Mucosa of rectum (tissue), 2 donors: ENCODE results near the gene LOXL3.

Experiments
- H3K27ac ChIP-seq, 2 donors: one replicate each; pipeline ENCODE4 v1.7.0; 2013; ENCODE audit warnings: inconsistent platforms in 2 of 2, low read depth in 2 of 2, low read length in 2 of 2
- H3K27me3 ChIP-seq, 2 donors: one replicate each; pipeline ENCODE4 v1.7.0; 2013; ENCODE audit warnings: low read length in 2 of 2; ENCODE audit not compliant: control insufficient read depth in 2 of 2, insufficient read depth in 2 of 2
- H3K36me3 ChIP-seq, 2 donors: one replicate each; pipeline ENCODE4 v1.7.0; 2013; ENCODE audit warnings: low read length in 2 of 2; ENCODE audit not compliant: control insufficient read depth in 2 of 2, insufficient read depth in 2 of 2
- H3K4me1 ChIP-seq, 2 donors: one replicate each; pipeline ENCODE4 v1.7.0; 2013; ENCODE audit warnings: low read length in 2 of 2, mild to moderate bottlenecking in 1 of 2; ENCODE audit not compliant: control insufficient read depth in 2 of 2, insufficient read depth in 2 of 2
- H3K4me3 ChIP-seq, 2 donors: one replicate each; pipeline ENCODE4 v1.7.0; 2013; ENCODE audit warnings: low read length in 2 of 2
- H3K9ac ChIP-seq, 2 donors: one replicate each; pipeline ENCODE4 v1.7.0; 2013; ENCODE audit warnings: low read length in 2 of 2, low read depth in 1 of 2, mild to moderate bottlenecking in 1 of 2
- H3K9me3 ChIP-seq, 2 donors: one replicate each; pipeline ENCODE4 v1.7.0; 2013; ENCODE audit warnings: low read length in 2 of 2; ENCODE audit not compliant: control insufficient read depth in 2 of 2
- donor health status: healthy.
- donor health status: Normal muscosa, but diverticular disease.

Gene LOXL3

GRCh38 chr2:74553892-74554819 lies at the start of gene LOXL3, which contains the start of gene DOK1:
Gene LOXL3 (minus strand): TSS chr2:74553942. CDS start chr2:74552634, 1,308 bp downstream.
Gene DOK1 (plus strand): TSS chr2:74554720. CDS start chr2:74554755, 35 bp downstream.
- peaks cover 18 to 20% of the 10 kb centered on the region in 2 donors for H3K4me1 ChIP-seq
- H3K36me3 ChIP-seq: peaks cover 0 to 8% of the 10 kb centered on the region in 2 donors
- no peaks in the 10 kb centered on the region for H3K27me3 ChIP-seq
- H3K27ac ChIP-seq: peak within 1 kb of the TSS; percentile 81 to 85
- peak within 1 kb of the TSS; percentile 99 for H3K4me3 ChIP-seq
- peak within 1 kb of the TSS; percentile 86 to 91 for H3K9ac ChIP-seq
- H3K9me3 ChIP-seq: no peaks in the 10 kb centered on the region

- no peak overlapping the region for H3K4me3 ChIP-seq
- no peak overlapping the region for H3K27ac ChIP-seq
- no peak overlapping the region for H3K9ac ChIP-seq
- H3K9me3 ChIP-seq: peaks cover 0 to 2% of the 10 kb centered on the region in 2 donors
- peaks cover 0 to 8% of the 10 kb centered on the region in 2 donors for H3K27me3 ChIP-seq
- no peaks in the 10 kb centered on the region for H3K4me1 ChIP-seq
- no peaks in the 10 kb centered on the region for H3K36me3 ChIP-seq
Observed at GRCh38 chr2:74602586-74603281, 49.0 kb upstream of the LOXL3 start.

- peaks cover 0 to 2% of the 10 kb centered on the region in 2 donors for H3K9me3 ChIP-seq
- peaks cover 0 to 8% of the 10 kb centered on the region in 2 donors for H3K27me3 ChIP-seq
- H3K9ac ChIP-seq: no peak overlapping the region
- H3K4me3 ChIP-seq: no peak overlapping the region
- no peaks in the 10 kb centered on the region for H3K4me1 ChIP-seq
- H3K27ac ChIP-seq: no peak overlapping the region
- H3K36me3 ChIP-seq: no peaks in the 10 kb centered on the region
Observed at GRCh38 chr2:74599676-74600075, 45.9 kb upstream of the LOXL3 start.

GRCh38 chr2:74597410-74597809 lies 43.7 kb upstream of the LOXL3 start:
- no peaks in the 10 kb centered on the region for H3K36me3 ChIP-seq
- peaks cover 2 to 4% of the 10 kb centered on the region in 2 donors for H3K27me3 ChIP-seq
- H3K27ac ChIP-seq: no peak overlapping the region
- no peaks in the 10 kb centered on the region for H3K9me3 ChIP-seq
- no peaks in the 10 kb centered on the region for H3K4me1 ChIP-seq
- no peak overlapping the region for H3K9ac ChIP-seq
- H3K4me3 ChIP-seq: no peak overlapping the region

GRCh38 chr2:74596584-74596983 lies 42.8 kb upstream of the LOXL3 start:
- H3K36me3 ChIP-seq: no peaks in the 10 kb centered on the region
- H3K9ac ChIP-seq: no peak overlapping the region
- H3K27ac ChIP-seq: no peak overlapping the region
- no peaks in the 10 kb centered on the region for H3K4me1 ChIP-seq
- H3K4me3 ChIP-seq: no peak overlapping the region
- H3K9me3 ChIP-seq: no peaks in the 10 kb centered on the region
- peaks cover 0 to 2% of the 10 kb centered on the region in 2 donors for H3K27me3 ChIP-seq

GRCh38 chr2:74593826-74594772 lies 40.4 kb upstream of the LOXL3 start:
- H3K36me3 ChIP-seq: no peaks in the 10 kb centered on the region
- no peaks in the 10 kb centered on the region for H3K9me3 ChIP-seq
- no peak overlapping the region for H3K27ac ChIP-seq
- peaks cover 0 to 2% of the 10 kb centered on the region in 2 donors for H3K27me3 ChIP-seq
- H3K4me3 ChIP-seq: no peak overlapping the region
- no peaks in the 10 kb centered on the region for H3K4me1 ChIP-seq
- no peak overlapping the region for H3K9ac ChIP-seq

GRCh38 chr2:74588664-74589063 lies 34.9 kb upstream of the LOXL3 start:
- Histone ChIP-seq H3K27ac (no peak overlapping the region), H3K9me3 (no peaks in the 10 kb centered on the region), H3K4me1 (no peaks in the 10 kb centered on the region), H3K36me3 (no peaks in the 10 kb centered on the region), H3K4me3 (no peak overlapping the region), H3K9ac (no peak overlapping the region), H3K27me3 (no peaks in the 10 kb centered on the region)

- H3K9ac ChIP-seq: no peak overlapping the region
- H3K36me3 ChIP-seq: no peaks in the 10 kb centered on the region
Observed at GRCh38 chr2:74587664-74588277, 34.0 kb upstream of the LOXL3 start.

GRCh38 chr2:74585406-74586185 lies 31.9 kb upstream of the LOXL3 start:
- Histone ChIP-seq H3K4me3 (no peak overlapping the region), H3K9ac (no peak overlapping the region), H3K4me1 (no peaks in the 10 kb centered on the region), H3K27me3 (no peaks in the 10 kb centered on the region), H3K27ac (no peak overlapping the region), H3K36me3 (no peaks in the 10 kb centered on the region), H3K9me3 (no peaks in the 10 kb centered on the region)

More at GRCh38 chr2:74587664-74588277, 34.0 kb upstream of the LOXL3 start:
- Histone ChIP-seq H3K9me3 (no peaks in the 10 kb centered on the region), H3K4me1 (no peaks in the 10 kb centered on the region), H3K27ac (no peak overlapping the region), H3K27me3 (no peaks in the 10 kb centered on the region), H3K4me3 (no peak overlapping the region)
